GF-D8 (cell line): ENCODE measurements around the gene FMNL2.
"Not testable (repeated sequence)": the region's sequence is repeated elsewhere in the genome, so short reads cannot be mapped to it uniquely, and the experiment has no call there.

Experiments
- DNase-seq: peaks from one replicate; lab custom pipeline; 2025; lab: John Stamatoyannopoulos, UW

FMNL2 gene

DNA sequence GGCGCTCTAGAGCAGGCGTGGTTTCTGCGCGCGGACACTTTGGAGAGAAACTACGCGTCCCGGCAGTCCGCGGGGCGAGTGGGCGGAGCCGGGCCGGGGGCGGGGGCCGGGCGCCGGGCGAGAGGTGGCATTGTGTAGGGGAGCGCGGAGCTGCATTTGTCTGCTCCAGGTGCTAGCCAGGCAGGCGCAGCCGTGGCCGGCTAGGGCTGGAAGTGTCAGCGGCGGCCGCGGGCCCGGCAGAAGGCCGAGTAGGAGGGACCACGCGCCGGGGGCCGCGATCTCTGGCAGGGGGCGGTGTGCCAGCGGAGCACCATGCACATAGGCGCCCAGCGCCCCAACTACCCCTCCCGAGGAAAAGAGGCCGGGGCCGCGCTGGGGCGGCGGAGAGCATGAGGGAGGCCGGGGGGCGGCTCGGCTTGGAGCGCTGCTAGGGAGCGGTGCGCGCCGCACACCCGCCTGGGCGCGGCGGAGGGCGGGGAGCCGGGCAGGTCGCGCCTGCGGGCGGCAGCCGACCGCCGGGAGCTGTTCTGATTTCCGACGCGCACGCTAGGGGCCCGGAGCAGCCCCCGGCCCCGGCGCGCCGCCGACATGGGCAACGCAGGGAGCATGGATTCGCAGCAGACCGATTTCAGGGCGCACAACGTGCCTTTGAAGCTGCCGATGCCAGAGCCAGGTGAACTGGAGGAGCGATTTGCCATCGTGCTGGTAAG is at the start of gene FMNL2:
TSS of gene FMNL2 (plus strand) at position 159 of the 710 bp plus-strand sequence.
- DNase-seq, result no peak

DNA sequence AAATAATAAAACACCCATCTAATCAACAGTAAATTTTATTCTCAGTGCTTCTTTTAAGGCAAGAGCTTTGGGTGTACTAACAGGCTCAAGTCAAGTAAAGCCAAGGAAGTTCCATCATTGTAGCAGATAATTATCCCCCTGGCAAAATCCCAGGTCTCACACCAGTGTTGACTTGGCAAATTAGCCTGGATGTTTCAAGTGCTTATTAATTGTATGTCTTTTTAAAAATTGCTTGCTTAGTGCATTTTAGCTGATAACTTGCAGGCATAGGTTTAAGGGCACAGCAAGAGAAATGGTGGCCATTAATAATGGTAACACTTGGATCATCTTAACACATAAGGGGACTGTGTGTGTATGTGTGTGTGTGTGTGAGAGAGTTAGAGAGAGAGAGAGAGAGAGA is 42.0 kb upstream of the FMNL2 start:
- DNase-seq, result no peak

DNA sequence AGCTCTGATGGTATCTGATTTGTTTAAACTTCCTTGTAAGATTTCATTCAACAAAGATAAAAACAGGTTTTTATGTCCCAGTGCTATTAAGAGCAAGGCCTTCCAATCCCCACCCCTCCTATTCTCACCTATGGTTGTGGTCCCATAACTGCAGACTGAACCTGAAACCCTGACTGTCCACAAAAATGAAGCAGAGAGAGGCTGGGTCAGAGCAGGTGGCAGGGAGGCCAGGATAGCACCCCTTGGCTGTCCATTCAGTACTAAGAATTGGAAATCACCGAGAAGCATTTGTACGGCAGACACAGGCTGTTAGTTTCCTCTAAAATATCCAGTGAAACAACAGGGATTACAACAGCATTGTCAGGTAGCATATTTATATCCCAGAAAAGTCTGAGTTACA is 37.3 kb upstream of the FMNL2 start:
- DNase-seq, result no peak

DNA sequence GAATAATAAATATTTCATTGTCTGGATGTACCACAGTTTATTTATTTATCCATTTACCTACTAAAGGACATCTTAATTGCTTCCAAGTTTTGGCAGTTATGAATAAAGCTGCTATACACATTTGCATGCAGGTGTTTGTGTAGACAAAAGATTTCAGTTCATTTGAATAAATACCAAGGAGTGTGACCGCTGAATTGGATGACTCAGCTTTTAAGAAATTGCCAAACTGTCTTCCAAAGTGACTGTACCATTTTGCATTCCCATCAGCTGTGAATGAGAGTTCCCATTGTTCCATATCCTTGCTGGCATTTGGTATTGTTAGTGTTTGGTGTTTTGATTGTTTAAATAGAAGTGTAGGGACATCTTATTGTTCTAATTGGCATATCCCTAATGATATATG is 36.2 kb upstream of the FMNL2 start:
- no peak for DNase-seq

DNA sequence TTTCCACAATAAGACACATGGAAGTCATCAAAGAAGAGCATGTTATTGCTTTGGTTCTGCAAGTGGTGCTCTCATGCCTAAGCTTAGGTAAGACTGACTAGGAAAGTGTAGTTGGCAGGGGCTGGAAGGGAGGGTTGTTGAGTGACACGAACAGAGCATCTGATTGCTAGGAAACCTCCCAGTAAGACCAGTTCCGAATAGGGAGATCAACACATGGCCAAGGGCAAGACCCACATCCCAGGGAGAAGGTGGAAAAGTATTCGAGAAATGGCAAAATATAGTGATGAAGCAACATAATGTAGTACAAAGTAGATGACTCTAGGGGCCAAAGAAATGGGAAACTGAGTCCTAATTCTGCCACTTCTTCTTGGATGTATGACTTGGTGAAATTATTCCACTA is 33.8 kb upstream of the FMNL2 start:
- no peak for DNase-seq

DNA sequence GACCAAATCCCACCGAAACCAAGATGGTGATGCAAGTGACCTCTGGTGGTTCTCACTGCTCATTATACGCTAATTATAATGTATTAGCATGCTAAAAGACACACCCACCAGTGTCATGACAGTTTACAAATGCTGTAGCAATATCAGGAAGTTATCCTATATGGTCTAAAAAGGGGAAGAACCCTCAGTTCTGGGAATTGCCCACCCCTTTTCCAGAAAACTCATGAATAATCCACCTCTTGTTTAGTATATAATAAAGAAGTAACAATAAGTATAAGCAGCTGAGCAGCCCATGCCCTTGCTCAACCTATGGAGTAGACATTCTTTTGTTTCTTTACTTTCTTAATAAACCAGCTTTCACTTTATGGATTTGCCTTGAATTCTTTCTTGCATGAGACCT is 31.0 kb upstream of the FMNL2 start:
- no peak for DNase-seq

DNA sequence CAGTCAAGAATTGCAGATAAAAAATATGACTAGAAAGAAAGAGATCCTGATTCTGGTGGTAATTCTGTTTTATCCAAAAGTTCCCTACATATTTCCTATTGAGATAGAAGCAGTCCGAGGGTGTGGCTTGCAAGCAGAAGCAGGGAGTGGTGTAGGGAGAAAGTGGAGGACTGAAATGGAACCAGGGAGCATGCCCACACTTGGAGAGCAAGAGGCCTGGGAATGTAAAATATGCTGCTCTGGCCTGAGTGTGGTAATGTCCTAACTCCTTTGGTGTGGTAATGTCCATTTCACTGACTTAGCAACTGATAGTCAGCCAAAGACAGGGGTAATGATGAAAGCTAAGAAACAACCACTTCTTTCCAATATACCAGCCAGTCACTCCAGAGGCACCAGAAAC is 30.1 kb upstream of the FMNL2 start:
- DNase-seq, result no peak

DNA sequence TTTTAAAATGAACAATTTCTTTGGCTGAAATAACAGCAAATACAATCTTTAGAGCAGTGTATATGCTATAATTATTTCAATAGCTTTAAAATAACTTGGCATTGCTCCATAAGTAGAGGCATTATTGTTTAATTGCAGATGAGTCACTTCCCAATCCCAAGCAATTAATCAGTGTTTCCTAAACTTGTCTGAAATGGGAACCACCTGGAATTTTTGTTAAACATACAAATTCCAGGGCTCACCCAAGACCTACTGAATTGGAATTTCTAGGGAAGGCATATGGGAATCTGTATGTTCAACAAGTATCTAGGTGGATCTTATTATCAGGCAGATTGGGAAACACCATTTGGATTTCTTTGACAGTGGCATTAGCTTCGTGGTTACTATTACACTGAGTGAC is 27.1 kb upstream of the FMNL2 start:
- DNase-seq, result no peak

DNA sequence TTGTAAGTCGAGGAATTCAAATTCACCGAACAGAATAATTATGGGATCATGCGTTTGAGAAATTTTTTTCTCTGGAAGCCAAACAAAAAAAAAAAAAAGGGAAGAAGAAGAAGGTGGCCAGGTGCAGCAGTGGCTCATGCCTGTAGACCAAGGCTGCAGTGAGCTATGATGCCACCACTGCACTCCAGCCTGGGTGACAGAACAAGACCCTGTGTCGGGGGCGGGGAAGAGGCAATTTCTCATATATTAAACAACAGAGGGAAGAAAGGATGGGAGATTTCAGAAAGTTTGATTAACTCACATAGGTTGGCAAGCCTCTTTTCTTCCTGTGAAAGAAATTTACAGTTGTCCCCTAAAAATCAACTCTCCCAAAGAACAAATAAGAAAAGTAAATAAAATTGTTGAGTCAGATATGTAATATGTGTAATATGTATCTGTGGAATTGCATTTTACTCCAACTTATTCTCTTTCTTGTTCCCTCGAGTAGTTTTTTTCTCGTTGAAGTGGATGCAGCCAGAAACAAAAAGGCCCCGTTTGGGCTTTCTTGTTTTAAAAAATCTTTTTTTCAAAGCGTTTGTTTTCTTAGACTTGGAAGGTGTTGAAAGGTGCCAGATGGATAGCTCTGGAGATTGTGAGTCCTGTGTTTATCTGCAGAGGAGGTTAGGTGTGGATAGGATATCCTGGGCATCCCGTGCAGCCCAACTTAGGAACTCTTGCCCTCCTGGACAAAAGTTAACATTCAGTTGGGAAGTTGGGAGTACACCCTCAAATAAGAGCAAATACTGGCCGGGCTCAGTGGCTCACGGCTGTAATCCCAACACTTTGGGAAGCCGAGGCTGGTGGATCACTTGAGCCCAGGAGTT is 25.4 kb upstream of the FMNL2 start:
- no peak for DNase-seq

DNA sequence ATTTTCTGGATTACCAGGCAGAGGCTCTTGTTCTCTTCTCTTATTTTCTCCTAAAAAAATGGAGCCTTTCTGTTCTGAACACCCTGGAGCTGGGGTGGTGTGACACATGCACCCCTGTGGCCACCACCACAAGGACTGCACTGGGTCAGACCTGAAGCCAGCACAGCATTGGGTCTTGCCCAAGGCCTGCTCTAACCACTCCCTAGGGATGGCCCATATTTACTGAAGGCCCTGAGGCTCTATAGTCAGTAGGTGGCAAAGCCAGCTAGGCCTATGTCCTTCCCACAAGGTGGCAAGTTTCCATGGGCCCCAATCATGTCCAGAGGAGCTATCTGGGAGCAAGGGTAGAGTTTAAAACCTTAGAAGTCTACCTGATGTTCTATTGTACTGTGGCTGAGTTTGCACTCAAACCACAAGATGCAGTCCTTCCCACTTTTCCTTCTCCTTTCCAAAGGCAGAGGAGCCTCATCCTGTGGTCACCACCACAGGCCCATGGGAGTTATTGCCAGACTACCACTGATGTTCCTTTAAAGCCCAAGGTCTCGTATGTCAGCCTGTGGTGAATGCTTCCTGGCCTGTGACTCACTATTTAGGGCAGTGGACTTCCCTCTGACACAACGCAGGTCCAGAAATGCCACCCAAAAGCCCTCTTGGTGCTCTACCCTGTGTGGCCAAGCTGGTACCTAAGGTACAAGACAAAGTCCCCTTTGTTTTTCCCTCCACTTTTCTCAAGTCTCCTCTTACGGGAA is 15.0 kb upstream of the FMNL2 start:
- DNase-seq, result no peak

DNA sequence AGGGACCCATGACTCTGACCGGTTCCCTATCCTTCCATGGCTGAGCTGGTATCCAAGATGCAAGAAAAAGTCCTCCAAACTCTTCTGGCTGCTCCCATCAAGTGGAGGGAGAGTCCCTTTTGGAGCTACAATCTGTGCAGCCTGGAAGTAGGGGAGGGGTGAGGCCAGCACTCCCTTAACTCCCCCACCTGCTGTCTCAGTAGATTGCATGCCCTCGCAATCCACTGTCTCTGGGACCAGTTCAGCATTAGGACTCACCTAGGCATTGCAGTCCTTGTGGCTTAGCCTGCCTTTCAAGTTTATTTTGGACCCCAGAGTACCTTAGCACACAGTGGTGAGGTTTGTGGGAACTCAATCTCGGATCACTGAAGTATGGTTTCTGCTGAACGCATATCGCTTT is 14.2 kb upstream of the FMNL2 start:
- no peak for DNase-seq

DNA sequence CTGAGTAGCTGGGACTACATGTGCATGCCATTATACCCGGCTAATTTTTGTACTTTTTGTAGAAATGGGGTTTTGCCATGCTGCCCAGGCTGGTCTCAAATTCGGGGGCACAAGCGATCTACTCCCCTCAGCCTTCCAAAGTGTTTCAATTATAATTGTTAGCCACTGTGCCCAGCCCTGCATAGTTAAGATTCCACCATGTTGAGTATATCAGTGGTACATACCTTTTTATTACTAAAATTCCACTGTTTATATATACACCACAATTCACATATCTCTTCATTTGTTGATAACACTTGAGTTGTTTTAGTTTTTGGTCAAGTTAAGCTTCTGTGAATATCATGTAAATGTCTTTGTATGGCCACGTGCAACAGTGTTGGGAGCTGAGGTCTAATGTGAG is 12.8 kb upstream of the FMNL2 start:
- no peak for DNase-seq

DNA sequence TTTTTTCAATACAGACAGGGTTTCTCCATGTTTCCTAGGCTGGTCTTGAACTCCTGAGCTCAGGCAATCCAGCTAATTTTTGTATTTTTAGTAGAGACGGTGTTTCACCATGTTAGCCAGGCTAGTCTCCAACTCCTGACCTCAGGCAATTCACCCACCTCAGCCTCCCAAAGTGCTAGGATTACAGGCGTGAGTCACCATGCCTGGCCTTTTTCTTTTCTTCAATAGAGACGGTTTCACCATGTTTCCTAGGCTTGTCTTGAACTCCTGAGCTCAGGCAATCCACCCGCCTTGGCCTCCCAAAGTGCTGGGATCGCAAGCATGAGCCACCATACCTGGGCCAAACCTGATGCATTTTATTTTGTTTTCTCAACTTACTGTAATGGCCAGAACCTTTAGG is 9.8 kb upstream of the FMNL2 start:
- DNase-seq, result not testable (repeated sequence)

DNA sequence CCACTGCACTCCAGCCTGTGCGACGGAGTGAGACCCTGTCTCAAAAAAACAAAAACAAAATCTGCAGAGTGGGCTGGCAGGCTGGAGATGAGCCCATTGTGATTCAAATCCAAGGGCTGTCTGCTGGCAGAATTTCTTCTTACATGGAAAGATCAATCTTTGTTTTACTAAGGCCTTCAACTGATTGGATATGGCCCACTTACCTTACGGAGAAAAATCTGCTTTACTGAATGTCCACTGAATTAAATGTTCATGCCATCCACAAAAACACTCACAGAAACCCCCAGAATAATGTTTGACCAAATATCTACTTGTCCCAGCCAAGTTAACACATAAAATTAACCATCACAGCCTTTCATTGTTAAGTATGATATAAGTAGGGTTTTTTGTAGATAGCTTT is 8.3 kb upstream of the FMNL2 start:
- no peak for DNase-seq

DNA sequence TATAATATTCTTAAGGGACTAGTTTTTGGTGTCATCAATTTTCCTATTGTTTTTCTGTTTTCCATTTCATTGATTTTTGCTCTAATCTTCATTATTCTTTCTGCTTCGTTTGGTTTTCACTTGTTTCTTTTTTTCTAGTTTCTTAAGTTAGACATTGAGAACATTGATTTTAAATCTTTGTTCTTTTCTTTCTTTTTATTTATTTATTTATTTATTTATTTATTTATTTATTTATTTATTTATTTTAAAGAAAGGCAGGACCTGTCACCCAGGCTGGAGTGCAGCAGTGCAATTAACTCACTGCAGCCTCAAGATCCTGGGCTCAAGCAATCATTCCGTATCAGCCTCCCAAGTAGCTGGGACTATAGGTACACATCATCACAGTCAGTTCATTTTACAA is 7.0 kb upstream of the FMNL2 start:
- no peak for DNase-seq

DNA sequence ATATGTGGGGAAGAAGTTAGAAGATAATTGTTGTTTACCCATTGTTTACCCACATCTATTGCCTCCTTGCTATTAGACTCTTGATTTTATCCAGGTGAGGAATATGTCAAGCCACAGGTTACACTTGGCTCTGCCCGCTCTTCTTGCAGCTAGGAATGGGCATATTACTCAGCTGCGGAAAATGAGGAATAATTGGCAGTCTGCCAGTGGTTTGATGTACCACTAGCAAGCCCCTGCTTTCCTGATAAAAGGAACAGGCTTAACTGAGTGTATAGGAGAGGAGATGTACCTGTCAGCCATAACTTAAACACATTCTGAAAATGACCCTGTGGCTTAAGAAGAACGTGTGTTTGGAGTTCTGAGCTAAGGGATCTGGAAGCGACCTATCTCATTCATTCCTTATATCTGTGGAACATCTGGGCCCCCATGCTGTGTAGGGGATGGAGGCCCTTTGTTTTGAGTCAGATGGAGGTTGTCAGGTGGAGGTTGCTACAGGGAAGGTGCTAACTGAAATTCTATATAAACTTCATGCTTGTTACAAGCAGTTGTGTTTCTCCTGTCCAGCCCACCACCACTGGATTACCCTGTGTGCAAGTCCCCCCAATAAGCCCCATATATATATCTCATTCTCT is 4.6 kb upstream of the FMNL2 start:
- no peak for DNase-seq

DNA sequence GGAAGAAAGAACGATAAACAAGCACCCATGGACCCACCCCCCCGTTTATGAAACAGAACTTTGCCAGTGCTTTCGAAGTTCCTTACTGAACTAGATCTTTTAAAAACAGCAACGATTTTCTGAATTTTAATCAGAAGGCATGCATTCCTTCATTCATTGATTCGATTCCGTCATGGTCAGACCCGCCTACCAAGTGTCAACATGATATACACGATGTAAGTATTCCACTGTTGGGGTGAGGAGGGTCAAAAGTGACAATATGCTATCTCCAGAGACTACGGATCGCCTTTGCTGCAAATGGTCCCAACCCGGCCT is 316 bp upstream of the FMNL2 start:
- no peak for DNase-seq

DNA sequence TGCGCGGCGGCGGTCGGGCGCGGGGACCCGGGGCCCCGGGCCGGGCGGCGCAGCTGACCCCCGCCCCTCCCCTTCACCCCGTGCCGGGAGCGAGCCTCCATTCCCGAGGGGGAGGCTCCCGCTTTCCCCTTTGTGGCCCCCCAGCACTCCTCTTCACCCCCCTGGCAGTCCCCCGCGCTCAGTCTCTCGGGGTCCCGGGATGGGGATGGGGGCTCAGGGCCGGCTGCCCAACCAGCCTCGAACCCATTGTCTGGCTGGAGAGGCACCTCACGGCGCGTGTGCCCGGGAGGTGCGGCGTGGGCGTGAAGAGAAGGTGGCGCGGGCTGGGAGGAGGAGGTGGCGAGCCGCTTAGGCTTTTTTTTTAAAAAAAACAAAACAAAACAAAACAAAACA is 748 bp downstream of the FMNL2 start:
- DNase-seq, result no peak

DNA sequence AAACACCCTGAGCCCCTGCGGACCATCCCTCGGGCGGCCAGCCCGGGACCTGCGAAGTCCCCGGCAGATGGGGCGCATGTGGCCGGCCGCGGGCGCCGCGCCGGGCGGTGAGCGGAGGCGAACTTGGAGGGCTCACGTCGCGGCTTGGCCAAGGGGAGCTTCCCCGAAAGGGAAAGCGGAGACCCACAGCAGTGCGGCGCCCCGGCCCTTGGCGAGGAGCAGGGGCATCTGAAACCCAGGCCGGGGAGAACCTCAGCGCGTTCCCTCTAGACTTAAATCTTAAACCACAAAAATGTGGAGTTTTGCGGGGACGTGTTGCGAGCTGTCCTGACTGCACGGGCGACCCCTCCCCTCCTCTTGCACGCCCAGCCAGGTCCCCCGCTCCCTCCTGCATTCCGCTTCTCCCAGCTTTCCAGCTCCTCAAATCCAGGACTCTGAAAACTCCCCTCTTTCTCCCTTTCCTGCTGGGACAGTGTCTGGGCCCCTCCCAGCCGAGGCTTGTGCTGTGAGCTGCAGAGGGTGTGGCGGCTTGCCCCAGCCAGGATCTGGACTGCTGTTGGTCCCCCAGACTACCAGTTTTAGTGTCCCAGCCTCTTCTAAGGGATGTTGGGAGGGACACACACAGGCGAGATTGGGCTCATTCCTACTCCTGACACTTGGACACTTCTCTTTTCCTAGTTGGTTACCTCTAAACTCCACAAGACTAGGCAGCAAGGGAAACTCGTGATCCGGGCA is 1.3 kb downstream of the FMNL2 start:
- DNase-seq, result no peak

DNA sequence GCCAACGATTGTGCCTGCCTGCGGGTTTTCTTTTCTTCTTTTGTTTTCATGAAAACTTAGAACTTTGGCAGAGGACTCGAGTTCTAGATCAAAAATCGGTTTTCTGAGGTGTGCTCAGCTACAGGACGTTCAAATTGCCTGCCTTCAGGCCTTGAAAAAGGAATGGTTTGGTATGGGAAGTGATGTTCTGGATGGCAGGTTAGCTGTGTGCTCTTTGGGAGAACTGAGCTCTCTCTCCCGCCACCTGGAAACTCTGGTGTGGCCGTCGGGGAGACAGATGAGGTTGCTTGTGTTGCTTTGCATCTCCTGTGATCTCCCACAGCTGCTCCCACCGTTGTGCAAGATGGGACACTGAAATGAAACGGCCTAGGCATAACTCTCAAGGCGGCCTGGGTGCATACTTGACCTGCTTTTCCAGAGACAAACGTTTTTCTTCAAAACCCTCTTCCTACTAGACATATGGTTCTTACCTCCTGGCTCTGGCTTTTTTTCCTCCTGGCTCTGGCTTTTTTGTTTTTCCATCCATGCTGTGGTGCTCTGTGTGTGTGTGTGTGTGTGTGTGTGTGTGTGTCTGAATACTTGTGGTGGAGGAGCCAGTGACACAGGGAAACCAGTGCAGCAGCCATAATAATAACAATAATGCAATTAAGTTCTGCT is 2.0 kb downstream of the FMNL2 start:
- DNase-seq, result no peak

DNA sequence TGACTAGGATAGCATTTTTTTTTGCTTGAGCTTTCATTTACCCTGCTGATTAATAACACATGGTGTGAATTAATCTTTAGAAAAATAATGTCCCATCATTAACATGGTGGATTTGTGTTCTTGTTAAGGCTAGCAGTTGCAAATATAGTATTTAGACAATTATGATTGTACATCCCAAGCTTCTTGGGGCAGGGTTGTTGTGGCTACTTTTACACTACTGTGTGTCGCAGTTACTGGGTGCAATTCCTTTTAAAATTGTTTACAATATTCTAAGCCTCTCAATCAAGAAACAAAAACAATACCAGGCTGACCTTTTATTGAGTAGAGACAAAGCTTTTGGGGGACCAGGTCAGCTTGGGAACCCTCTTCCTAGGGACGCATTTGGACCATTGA is 2.5 kb downstream of the FMNL2 start:
- DNase-seq, result no peak
